Heart left ventricle (tissue), 16 donors: ENCODE data around the gene C1QL1. TPM values are rescaled to one million over a fixed set of nuclear protein-coding genes. Genes with fewer than 3 reads are reported as not detected.
A peak's percentile ranks its signal among the peaks of the same experiment; 100 is the strongest.

ENCODE experiments used
- ATAC-seq, 4 donors: fragments of 200-7000 bp; cut with Tn5 transposase; one replicate each; pipeline ENCODE4 v1.9.1; 2020 to 2022; ENCODE audit warnings: moderate library complexity in 4 of 4, mild to moderate bottlenecking in 3 of 4, moderate number of reproducible peaks in 1 of 4
- DNase-seq, 5 donors: peaks; one replicate each; pipeline ENCODE4 v3.0.0-alpha.2; 2020
- H3K27ac ChIP-seq, 12 donors: fragments of 200-600 bp; sonication (generic) in 4 of 12; one replicate each; pipeline versions ENCODE4 v1.5.0 to v1.8.0; 2016 to 2022; ENCODE audit warnings: mild to moderate bottlenecking in 2 of 12
- H3K27me3 ChIP-seq, 9 donors: fragments of 200-600 bp; sonication (generic) in 2 of 9; one replicate each; pipeline versions ENCODE4 v1.5.1 to v1.8.0; 2016 to 2022; ENCODE audit warnings: mild to moderate bottlenecking in 3 of 9
- H3K36me3 ChIP-seq, 9 donors: fragments of 200-600 bp; sonication (generic) in 2 of 9; one replicate each; pipeline versions ENCODE4 v1.5.0 to v1.8.0; 2018 to 2022; ENCODE audit warnings: mild to moderate bottlenecking in 2 of 9
- H3K4me1 ChIP-seq, 12 donors: fragments of 200-600 bp; sonication (generic) in 4 of 12; one replicate each; pipeline versions ENCODE4 v1.5.0 to v1.8.0; 2016 to 2022; ENCODE audit warnings: mild to moderate bottlenecking in 3 of 12
- H3K4me3 ChIP-seq, 12 donors: fragments of 200-600 bp; sonication (generic) in 4 of 12; one replicate each; pipeline versions ENCODE4 v1.5.0 to v1.8.0; 2017 to 2022; ENCODE audit warnings: mild to moderate bottlenecking in 9 of 12, moderate library complexity in 4 of 12
- H3K9me3 ChIP-seq, 12 donors: fragments of 200-600 bp; sonication (generic) in 4 of 12; one replicate each; pipeline versions ENCODE4 v1.5.0 to v1.8.0; 2016 to 2022; ENCODE audit warnings: mild to moderate bottlenecking in 1 of 12
- CTCF ChIP-seq, 12 donors: fragments of 200-600 bp; sonication (generic) in 4 of 12; IDR thresholded peaks; one replicate each; pipeline versions ENCODE4 v1.5.0 to v1.8.0; 2018 to 2022; ENCODE audit warnings: antibody characterized with exemption in 12 of 12, mild to moderate bottlenecking in 5 of 12
- POLR2A ChIP-seq, 2 donors: fragments of 450-650 bp; IDR thresholded peaks; one replicate each; pipeline ENCODE4 v1.6.1; 2017; ENCODE audit warnings: antibody characterized with exemption in 2 of 2, mild to moderate bottlenecking in 2 of 2, moderate library complexity in 2 of 2
- WGBS, 4 donors: extraction: QIAGEN DNeasy Blood & Tissue Kit in 2 of 4; methylation state at CpG; one replicate each; pipeline versions ENCODE4 v1.1.5 to v1.1.7; 2013 to 2018; 5-methylcytosine and 5-hydroxymethylcytosine counted together
- intact Hi-C, 10 donors: fragments of 100-400 bp; cut with DNase I; formaldehyde crosslinking; loops; one replicate each; pipeline versions ENCODE4 v1.11.1 to v1.14.2; 2022
- polyA plus RNA-seq, 2 donors: library from polyadenylated mRNA; stranded (reverse); fragments of 200-250 nt; gene quantifications; one replicate each; pipeline ENCODE4 v1.2.3, GENCODE V29; 2013
- total RNA-seq, 9 donors: library from RNA; depleted of rRNA in 2 of 9; stranded (reverse); fragments of >200 nt in 2 of 9; fragmentation: NEBNext Ultra II Directional in 3 of 9; extraction: Animal tissue kit (Norgen Biotek cat#: 25700) in 3 of 9; gene quantifications; one replicate each; pipeline versions ENCODE4 v1.1.0 to v1.2.4, GENCODE V29; 2016 to 2023
- donor health status: ischemic (EF 13 %, LVEDD 7.1; RV severe dilation, severe dysfunction).
- donor health status: healthy with polysubstance abuse.
- donor health status: DM: no; HTN: yes; CAD: no.
- donor health status: DM: no; HTN: no; CAD: no.
- donor health status: ischemic (EF 25% LVEDD 6.9; RV normal size, moderate dysfunction).
- donor health status: ischemic (EF 25% LVEDD 5.7; RV mildly dilated, moderate dysfunction).
- donor health status: healthy.
- donor health status: DM: yes; HTN: yes; CAD: no.
- donor health status: ischemic (EF 35%, LVEDD 5.7; RV mildly dilated, moderate dysfunction).
- donor health status: nonischemic (EF 11% LVEDD 7.7; RV severe dilation, severe dysfunction).
- donor health status: DM: yes; HTN: yes; CAD: no.
- donor health status: PGD.
- donor health status: ischemic (EF 29% LVEDD 5.4; RV normal size, mild dysfunction).
- donor health status: nonischemic (EF 23%, LVEDD 6.1; RV moderate dilation, normal function).

The C1QL1 gene
- total and polyA plus RNA-seq, 11 donors = 0.66 to 5.8 (median 1.4) TPM

DNA sequence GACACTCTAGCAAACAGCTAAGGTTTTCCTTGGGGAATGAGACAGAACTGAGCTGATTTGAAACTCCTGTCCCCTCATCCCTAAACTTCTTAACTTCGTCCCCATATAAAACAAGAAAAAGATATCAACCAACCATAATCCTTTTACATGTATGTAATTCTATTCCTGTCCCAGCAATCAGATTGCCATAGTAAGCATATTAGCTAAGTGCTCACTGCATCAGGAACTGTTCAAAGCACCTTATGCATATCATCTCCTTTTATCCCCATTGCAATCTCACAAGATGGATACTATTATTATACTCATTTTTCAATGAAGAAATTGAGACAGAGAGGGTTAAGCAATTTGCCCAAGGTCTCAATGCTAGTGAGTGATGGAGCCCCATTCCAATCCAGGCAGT, 27.3 kb downstream of the C1QL1 start:
- DNase-seq (no peak), ATAC-seq (no peak)
- Histone ChIP-seq H3K27ac (peak overlapping the region in 1 of 12 donors; percentile 34), H3K36me3 (no peaks in the 10 kb centered on the region), H3K27me3 (no peaks in the 10 kb centered on the region), H3K4me1 (peaks cover 0 to 15% (median 0%) of the 10 kb centered on the region in 12 donors), H3K4me3 (no peak overlapping the region), H3K9me3 (peaks cover 0 to 8% (median 0%) of the 10 kb centered on the region in 12 donors)
- intact Hi-C loops = no loop called here
- WGBS, 4 donors = 47 to 76% (median 61%) methylated on average over 1 of the region's 1 CpG
- TF ChIP-seq CTCF (IDR thresholded peaks at IDR 0.05) (no peak), POLR2A (IDR thresholded peaks at IDR 0.05) (no peak)

DNA sequence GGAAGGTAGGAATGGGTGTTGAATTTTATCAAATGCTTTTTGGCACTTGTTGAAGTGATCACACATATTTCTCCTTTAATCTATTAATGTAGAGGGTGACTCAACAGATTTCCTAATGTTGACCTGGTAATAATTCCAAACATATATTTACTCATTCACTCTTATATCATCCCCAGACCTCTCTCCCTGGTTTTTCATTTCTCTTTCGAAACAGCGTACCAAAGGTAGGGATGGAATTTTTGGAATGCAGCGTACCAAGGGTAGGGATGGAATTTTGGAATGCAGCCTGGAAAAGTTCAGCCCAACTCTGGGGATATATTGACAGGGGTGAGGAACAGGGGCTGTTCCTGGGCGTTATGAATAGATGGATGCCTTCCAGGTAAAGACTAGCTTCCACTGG, 27.8 kb downstream of the C1QL1 start:
- no peak for TF ChIP-seq POLR2A (IDR thresholded peaks at IDR 0.05)
- no peak for TF ChIP-seq CTCF (IDR thresholded peaks at IDR 0.05)

DNA sequence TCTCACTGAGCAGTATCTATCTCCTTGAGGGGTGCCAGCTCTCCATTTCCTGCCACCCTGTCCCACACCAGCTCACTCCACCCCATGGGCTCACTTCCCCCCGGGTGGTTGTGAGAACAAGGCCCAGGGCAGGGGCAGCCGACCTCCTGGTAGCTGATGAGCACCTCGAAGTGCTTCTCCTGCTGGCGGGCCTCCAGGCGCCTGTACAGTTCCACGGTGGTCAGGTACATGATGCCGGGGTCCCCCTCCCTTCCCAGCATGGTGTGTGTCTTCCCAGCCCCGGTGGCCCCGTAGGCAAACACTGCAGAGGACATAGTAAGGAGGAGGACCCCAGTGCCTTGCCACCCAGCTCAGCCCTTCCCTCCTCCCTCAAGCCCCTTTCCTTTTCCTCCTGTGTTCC, 33.0 kb downstream of the C1QL1 start:
- peak in 1 of 5 donors; percentile 51 for DNase-seq
- intact Hi-C loops = no loop called here
- H3K27ac ChIP-seq = no peak overlapping the region
- peaks cover 0 to 8% (median 0%) of the 10 kb centered on the region in 12 donors for H3K9me3 ChIP-seq
- no peaks in the 10 kb centered on the region for H3K27me3 ChIP-seq
- H3K4me1 ChIP-seq = peaks cover 0 to 28% (median 3%) of the 10 kb centered on the region in 12 donors
- WGBS, 4 donors = 90 to 97% (median 94%) methylated on average over 7 to 9 of the region's 9 CpGs
- no peak for ATAC-seq
- no peak overlapping the region for H3K4me3 ChIP-seq
- H3K36me3 ChIP-seq = peaks cover 0 to 8% (median 0%) of the 10 kb centered on the region in 9 donors
- TF ChIP-seq CTCF (IDR thresholded peaks at IDR 0.05) = no peak
- no peak for TF ChIP-seq POLR2A (IDR thresholded peaks at IDR 0.05)

More for the DNA sequence above, 27.8 kb downstream of the C1QL1 start:
- Histone ChIP-seq H3K27me3 (no peaks in the 10 kb centered on the region), H3K36me3 (no peaks in the 10 kb centered on the region), H3K4me3 (no peak overlapping the region), H3K4me1 (peaks cover 0 to 15% (median 0%) of the 10 kb centered on the region in 12 donors), H3K27ac (peak overlapping the region in 1 of 12 donors; percentile 34), H3K9me3 (peaks cover 0 to 8% (median 0%) of the 10 kb centered on the region in 12 donors)
- intact Hi-C loops = no loop called here
- DNase-seq (no peak), ATAC-seq (no peak)
- WGBS, 4 donors = 45 to 55% (median 50%) methylated on average over 4 of the region's 4 CpGs

DNA sequence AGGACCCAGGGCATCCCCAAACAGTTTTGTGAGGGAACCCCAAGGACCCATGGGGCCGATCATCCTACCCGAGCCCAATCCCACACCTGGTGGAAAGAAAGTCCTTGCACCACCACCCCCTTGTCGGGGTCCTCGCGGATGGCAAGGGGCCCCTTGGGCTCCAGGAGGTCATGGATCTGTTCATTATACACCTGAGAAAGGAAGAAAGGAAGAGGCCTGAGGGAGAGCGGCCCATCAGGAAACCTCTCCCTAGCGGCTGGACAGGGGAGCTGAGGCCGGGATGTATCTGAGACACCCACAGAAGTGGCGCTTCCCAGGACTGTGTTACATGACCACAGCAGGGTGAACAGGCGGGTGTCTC, 33.4 kb downstream of the C1QL1 start:
- no peak for ATAC-seq

More for the DNA sequence above, 33.4 kb downstream of the C1QL1 start:
- 97 to 99% (median 98%) methylated on average over 7 to 10 of the region's 10 CpGs for WGBS, 4 donors
- no peaks in the 10 kb centered on the region for H3K27me3 ChIP-seq
- peaks cover 0 to 8% (median 0%) of the 10 kb centered on the region in 9 donors for H3K36me3 ChIP-seq
- peaks cover 0 to 8% (median 0%) of the 10 kb centered on the region in 12 donors for H3K9me3 ChIP-seq
- TF ChIP-seq POLR2A (IDR thresholded peaks at IDR 0.05) (no peak), CTCF (IDR thresholded peaks at IDR 0.05) (no peak)
- peaks cover 0 to 28% (median 2%) of the 10 kb centered on the region in 12 donors for H3K4me1 ChIP-seq
- H3K4me3 ChIP-seq = no peak overlapping the region
- intact Hi-C loops = no loop called here
- no peak for DNase-seq
- H3K27ac ChIP-seq = no peak overlapping the region
